Measurements from ENCODE around the gene ZCCHC10. TPM values are rescaled to one million over a fixed set of nuclear protein-coding genes. Genes with fewer than 3 reads are reported as not detected.
"Not testable (repeated sequence)": the region's sequence is repeated elsewhere in the genome, so short reads cannot be mapped to it uniquely, and the experiment has no call there.

Gene ZCCHC10
- total RNA-seq, 1 donor from 2014 or later, result 17.0 TPM

DNA sequence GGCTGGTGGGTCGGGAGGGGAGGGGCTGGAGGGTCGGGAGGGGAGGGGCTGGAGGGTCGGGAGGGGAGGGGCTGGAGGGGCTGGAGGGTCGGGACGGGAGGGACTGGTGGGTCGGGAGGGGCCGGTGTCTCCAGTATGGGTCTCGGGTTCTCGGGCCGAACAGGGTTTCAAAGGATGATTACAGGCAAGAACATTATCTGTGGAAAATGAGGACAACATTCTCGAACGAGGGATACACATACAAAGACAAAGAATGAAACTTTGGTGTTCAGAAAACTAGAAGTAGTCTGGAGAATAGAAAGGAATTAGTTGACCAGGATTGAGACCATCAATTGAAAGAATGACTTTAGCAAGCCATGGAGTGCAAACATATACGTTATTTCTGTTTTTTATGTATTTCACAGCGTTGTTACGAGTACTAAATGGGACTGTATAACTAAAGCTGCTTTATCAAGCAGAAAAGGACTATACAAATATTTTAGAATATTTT lies 360 bp upstream of the ZCCHC10 start:
- Histone ChIP-seq H3K27me3 (no peaks in the 10 kb centered on the region), H3K4me3 (peak overlapping the region; percentile 90), H3K9me3 (no peaks in the 10 kb centered on the region), H3K4me1 (peaks cover 8% of the 10 kb centered on the region), H3K36me3 (peaks cover 5% of the 10 kb centered on the region), H3K27ac (peak overlapping the region; percentile 8)
- ATAC-seq, result no peak
- TF ChIP-seq, protein P1, sequence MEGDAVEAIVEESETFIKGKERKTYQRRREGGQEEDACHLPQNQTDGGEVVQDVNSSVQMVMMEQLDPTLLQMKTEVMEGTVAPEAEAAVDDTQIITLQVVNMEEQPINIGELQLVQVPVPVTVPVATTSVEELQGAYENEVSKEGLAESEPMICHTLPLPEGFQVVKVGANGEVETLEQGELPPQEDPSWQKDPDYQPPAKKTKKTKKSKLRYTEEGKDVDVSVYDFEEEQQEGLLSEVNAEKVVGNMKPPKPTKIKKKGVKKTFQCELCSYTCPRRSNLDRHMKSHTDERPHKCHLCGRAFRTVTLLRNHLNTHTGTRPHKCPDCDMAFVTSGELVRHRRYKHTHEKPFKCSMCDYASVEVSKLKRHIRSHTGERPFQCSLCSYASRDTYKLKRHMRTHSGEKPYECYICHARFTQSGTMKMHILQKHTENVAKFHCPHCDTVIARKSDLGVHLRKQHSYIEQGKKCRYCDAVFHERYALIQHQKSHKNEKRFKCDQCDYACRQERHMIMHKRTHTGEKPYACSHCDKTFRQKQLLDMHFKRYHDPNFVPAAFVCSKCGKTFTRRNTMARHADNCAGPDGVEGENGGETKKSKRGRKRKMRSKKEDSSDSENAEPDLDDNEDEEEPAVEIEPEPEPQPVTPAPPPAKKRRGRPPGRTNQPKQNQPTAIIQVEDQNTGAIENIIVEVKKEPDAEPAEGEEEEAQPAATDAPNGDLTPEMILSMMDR (IDR thresholded peaks at IDR 0.05), result no peak
- intact Hi-C loops (cut with DNase I), result no loop called here
- no peak for DNase-seq

DNA sequence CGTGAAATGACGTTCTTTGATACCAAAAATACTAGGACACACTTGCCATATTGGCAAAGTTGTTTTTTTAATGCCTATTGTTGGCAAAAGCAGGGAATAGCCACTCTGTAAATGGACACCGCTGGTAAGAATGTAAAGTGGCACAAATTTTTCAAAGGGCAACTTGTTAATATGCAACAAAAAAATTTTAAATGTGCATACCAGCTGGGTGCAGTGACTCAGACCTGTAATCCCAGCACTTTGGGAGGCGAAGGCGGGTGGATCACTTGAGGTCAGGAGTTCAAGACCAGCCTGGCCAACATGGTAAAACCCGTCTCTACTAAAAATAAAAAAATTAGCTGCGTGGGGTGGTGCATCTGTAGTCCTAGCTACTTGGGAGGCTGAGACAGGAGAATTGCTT lies 6.9 kb downstream of the ZCCHC10 start:
- H3K4me3 ChIP-seq; ATAC-seq; H3K4me1 ChIP-seq; DNase-seq; intact Hi-C loops (cut with DNase I); H3K27ac ChIP-seq; H3K9me3 ChIP-seq; H3K27me3 ChIP-seq: not testable (repeated sequence)
- peaks cover 19% of the 10 kb centered on the region for H3K36me3 ChIP-seq

DNA sequence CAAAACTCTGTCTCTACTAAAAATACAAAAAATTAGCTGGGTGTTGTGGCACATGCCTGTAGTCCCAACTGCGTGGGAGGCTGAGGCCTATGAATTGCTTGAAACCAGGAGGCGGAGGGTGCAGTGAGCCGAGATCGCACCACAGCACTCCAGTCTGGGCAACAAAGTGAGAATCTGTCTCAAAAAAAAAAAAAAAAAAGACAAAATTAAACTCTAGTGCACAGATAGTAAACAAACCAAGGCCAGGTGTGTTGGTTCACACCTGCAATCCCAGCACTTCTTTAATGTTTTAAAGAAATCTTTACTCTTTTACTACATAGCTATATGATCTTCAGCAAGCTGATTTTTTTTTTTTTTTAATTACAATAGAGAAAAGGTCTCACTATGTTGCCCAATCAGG lies 8.4 kb downstream of the ZCCHC10 start:
- DNase-seq, result no peak
- peaks cover 17% of the 10 kb centered on the region for H3K36me3 ChIP-seq
- ATAC-seq, result no peak
- no peaks in the 10 kb centered on the region for H3K4me1 ChIP-seq
- intact Hi-C loops (cut with DNase I), result no loop called here
- H3K27me3 ChIP-seq, result no peaks in the 10 kb centered on the region
- H3K27ac ChIP-seq, result no peak overlapping the region
- no peak overlapping the region for H3K4me3 ChIP-seq
- TF ChIP-seq, protein P1 (IDR thresholded peaks at IDR 0.05), result no peak
- H3K9me3 ChIP-seq, result no peaks in the 10 kb centered on the region

DNA sequence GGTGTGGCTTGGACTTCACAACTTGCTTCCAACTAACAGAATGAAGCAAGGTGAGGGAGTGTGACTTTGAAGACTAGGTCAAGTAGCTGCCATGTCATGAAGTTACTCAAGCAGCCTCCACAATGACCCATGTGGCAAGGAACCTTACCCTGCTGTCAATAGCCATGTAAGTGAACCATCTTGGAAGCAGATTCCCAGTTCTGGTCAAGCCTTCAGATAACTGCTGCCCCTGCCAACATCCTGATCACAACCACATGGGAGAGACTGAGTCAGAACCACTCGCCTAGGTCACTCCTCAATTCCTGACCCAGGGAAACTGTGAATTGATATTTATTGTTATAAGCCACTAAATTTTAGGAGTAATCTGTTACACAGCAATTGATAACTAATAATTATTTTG lies 10.9 kb downstream of the ZCCHC10 start:
- ATAC-seq (no peak), DNase-seq (no peak)
- peaks cover 14% of the 10 kb centered on the region for H3K36me3 ChIP-seq
- H3K27ac ChIP-seq, result no peak overlapping the region
- no peak overlapping the region for H3K4me3 ChIP-seq
- intact Hi-C loops (cut with DNase I), result no loop called here
- H3K9me3 ChIP-seq, result no peaks in the 10 kb centered on the region
- no peaks in the 10 kb centered on the region for H3K4me1 ChIP-seq
- H3K27me3 ChIP-seq, result no peaks in the 10 kb centered on the region
- TF ChIP-seq, protein P1 (IDR thresholded peaks at IDR 0.05), result no peak

DNA sequence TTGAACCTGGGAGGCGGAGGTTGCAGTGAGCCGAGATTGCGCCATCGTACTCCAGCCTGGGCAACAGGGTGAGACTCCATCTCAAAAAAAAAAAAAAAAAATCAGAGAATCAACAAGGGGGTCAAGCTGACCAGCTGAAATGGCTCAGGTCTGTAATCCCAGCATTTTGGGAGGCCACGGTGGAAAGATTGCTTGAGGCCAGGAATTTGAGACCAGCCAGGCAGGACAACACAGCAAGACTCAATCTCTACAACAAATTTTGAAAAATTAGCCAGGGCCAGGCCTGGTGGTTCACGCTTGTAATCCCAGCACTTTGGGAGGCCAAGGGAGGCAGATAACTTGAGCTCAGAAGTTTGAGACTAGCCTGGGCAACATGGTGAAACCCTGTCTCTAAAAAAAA lies 17.9 kb downstream of the ZCCHC10 start:
- H3K36me3 ChIP-seq, result peaks cover 34% of the 10 kb centered on the region
- H3K27me3 ChIP-seq; DNase-seq; intact Hi-C loops (cut with DNase I); H3K27ac ChIP-seq; H3K9me3 ChIP-seq; H3K4me3 ChIP-seq; ATAC-seq; H3K4me1 ChIP-seq: not testable (repeated sequence)

DNA sequence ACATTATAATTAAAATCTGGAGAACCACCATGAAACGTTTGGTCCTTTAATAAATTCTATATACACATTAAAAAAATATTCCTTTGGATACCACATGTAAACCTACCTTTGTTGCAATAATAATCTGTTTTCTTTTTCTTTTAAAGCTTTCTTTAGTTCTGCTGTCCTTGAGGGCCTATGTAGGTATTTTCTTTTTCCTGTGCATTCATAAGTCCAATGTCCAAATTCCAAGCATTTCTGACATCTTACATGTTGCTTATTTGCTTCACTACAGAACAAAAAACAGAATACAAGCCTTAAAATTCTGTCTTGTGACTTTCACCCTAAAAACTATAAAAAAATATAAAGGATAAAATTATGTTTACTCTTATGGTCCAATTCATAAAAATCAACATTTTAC lies 19.7 kb downstream of the ZCCHC10 start:
- TF ChIP-seq, protein P1 (IDR thresholded peaks at IDR 0.05), result no peak
- Histone ChIP-seq H3K4me3 (no peak overlapping the region), H3K27me3 (no peaks in the 10 kb centered on the region), H3K27ac (no peak overlapping the region), H3K4me1 (no peaks in the 10 kb centered on the region), H3K36me3 (peaks cover 46% of the 10 kb centered on the region), H3K9me3 (no peaks in the 10 kb centered on the region)
- intact Hi-C loops (cut with DNase I), result no loop called here
- ATAC-seq (no peak), DNase-seq (no peak)

DNA sequence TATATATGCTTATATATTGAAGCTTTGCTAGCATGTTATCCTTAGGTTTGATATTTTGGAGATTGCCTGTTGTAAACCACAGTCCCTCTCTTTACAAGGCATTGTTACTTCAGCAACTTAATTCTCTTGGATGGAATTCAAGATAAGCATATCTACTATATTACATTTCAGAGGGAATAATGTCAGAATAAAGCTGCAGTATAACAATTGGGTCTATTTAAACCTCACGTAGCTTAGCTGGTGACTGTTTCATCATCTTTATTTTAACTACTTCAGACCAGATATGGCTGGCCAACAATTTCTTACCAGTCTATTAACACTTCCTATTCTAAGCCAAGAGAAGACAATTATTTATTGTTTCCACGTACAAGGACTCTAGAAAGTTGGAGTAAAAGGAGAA lies 27.1 kb downstream of the ZCCHC10 start:
- intact Hi-C loops (cut with DNase I), result no loop called here
- Histone ChIP-seq H3K27me3 (no peaks in the 10 kb centered on the region), H3K27ac (no peak overlapping the region), H3K4me3 (no peak overlapping the region), H3K4me1 (no peaks in the 10 kb centered on the region), H3K36me3 (peaks cover 32% of the 10 kb centered on the region), H3K9me3 (no peaks in the 10 kb centered on the region)
- ATAC-seq, result no peak
- TF ChIP-seq, protein P1 (IDR thresholded peaks at IDR 0.05), result no peak
- DNase-seq, result no peak

All from upper lobe of right lung (tissue), 1 donor.